HG03520 (cell line): ENCODE data around the gene SMARCA1.

Experiments used
- ATAC-seq: cut with Tn5 transposase; IDR thresholded peaks from one replicate; pipeline ENCODE4 v1.9.1; 2021; ENCODE audit warnings: mild to moderate bottlenecking, moderate library complexity; ENCODE audit not compliant: unreplicated experiment

Gene SMARCA1

GRCh38 chrX:129529685-129530281 lies 6.5 kb upstream of the SMARCA1 start:
- no peak for ATAC-seq

GRCh38 chrX:129525896-129526295 lies 2.6 kb upstream of the SMARCA1 start:
- no peak for ATAC-seq

GRCh38 chrX:129525162-129525561 lies 1.9 kb upstream of the SMARCA1 start:
- ATAC-seq = no peak

- no peak for ATAC-seq
Measured at GRCh38 chrX:129524250-129524850, 1.1 kb upstream of the SMARCA1 start.

DNA sequence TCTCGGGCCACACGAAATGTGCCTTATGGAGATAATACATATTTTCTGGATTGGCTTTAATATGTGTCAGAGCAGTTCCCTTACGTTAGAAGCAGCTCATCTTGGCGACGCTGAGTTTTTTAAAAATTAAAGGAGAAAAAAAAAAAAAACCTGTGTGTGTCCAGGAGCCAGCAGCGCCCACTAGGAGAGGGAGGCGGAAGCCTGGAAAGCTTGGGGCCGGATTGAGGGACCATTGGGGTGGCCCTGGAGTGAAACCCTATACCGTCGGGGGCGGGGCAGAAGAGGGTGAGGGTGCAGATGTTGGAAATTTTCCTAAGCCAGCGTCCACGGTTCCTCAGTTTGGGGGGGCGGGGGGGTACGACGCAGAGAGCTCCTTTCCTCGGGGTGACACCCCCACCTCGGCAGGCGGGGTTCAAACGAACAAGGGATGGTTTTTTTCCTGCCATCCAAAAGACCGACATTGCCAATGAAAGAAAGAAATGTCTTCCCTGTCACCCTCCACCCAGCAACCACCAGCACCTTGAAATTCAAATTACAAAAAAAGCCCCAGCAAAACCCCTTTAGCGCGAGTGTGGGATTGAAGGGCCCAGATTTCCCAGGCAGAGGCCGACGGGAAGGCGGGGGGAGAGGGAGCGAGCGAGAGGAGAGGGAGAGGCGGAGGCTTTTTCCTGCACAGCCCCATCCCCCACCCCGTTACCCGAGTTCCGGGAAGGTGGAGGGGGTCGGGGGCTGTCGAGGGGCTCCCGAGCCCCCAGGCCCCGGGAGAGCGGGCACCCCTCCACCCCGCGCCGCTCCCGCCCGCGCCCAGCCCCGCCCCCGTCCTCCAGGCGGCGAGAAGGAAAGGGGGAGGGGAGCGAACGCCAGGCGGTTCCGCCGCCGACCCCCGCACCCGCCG lies 859 bp downstream of the SMARCA1 start:
- ATAC-seq = no peak

DNA sequence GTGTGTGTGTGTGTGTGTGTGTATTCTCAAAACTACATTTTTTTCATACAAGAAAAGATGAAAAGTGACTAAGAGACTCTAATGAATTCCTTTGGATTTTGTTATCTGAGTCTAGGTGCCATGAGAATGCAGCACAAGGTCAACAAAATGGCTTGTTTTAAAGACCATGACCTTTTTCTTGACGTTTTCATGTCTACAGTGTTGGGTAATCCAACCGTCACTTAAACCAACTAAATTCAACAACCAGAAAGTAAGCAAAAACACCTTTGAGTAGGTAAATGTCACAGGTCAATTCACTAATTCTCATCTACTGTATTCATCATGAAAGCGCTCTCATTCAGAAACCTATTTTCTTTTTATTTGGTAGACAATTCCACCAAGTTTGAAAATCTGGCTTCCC lies 3.1 kb downstream of the SMARCA1 start:
- ATAC-seq = no peak

DNA sequence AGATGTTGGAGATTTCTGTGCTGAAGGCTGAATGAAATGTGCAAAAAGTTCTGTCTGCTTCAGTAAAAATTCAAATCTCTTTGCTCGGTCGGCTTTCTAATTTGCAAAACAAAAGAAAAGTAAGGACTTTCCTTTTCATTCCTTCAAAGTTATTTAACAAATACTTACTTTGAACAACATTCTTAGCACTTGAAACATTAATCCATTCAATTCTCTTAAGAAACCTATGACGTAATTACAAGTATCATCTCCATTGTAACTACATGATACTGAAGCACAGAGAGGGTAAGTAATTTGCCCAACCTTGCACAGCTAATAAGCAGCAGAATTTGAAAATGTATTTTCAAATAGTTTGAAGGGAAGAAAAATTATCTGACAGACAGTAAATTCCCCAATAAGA lies 6.9 kb downstream of the SMARCA1 start:
- no peak for ATAC-seq

- no peak for ATAC-seq
Measured at GRCh38 chrX:129512409-129512808, 10.9 kb downstream of the SMARCA1 start.

GRCh38 chrX:129511689-129512088 lies 11.6 kb downstream of the SMARCA1 start:
- no peak for ATAC-seq

- no peak for ATAC-seq
Measured at GRCh38 chrX:129510331-129510730, 13.0 kb downstream of the SMARCA1 start.

- no peak for ATAC-seq
Measured at GRCh38 chrX:129497146-129497843, 26.0 kb downstream of the SMARCA1 start.

DNA sequence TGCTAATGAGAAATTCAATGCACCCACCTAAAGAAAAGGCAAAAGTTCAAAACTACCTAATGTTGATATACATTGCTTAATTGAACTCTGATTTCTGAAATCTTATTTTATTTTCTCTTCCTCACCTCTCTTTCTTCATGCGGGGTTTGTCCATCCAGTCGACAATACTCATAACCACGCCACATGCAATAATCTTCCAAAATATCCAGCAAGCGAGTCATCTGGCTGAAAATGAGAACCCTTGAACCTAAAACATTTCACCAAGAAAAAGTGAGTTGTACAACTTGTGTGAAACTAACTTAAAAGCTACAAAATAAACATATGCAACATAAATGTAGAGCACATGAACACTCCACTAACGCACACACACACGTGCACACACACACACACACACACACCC lies 26.7 kb downstream of the SMARCA1 start:
- ATAC-seq = no peak

GRCh38 chrX:129495900-129496299 lies 27.4 kb downstream of the SMARCA1 start:
- ATAC-seq = no peak

DNA sequence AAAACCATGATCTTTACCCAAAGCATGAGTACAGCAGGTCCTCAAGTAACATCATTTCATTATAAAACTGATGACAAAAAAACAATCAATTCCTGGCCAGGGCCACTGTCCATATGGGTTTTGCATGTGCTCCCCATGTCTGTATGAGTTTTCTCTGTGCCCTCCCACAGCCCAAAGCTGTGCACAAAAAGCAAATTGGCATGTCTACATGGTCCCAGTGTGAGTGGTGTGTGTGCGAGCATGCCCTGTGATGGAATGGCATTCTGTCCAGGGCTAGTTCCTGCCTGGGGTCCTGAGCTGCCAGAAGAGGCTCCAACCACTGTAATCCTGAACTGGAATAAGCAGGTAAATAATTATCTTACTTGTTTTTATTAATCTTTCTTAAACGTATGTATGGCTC lies 28.4 kb downstream of the SMARCA1 start:
- no peak for ATAC-seq

DNA sequence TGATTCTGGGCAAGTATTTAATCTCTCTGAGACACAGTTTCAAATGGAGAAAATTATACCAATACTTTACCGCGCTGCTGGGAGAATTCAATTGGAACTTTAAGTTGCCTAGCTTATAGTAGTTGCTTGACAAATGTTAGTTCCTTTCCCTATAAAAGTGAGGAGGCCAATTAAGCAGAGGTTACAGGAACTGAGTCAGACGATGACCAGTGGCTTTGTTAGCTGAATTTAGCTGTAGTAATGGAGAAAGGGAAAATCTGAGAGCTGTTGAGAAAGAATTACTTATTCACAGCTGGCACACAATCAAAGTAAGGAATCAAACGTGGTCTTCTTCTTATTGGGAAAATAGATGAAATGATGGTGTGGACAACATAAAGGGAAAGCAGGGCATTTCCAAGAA lies 29.6 kb downstream of the SMARCA1 start:
- no peak for ATAC-seq

- ATAC-seq = no peak
Measured at GRCh38 chrX:129490330-129490729, 33.0 kb downstream of the SMARCA1 start.

- no peak for ATAC-seq
Measured at GRCh38 chrX:129488359-129488758, 34.9 kb downstream of the SMARCA1 start.

- no peak for ATAC-seq
Measured at GRCh38 chrX:129480889-129481288, 42.4 kb downstream of the SMARCA1 start.

DNA sequence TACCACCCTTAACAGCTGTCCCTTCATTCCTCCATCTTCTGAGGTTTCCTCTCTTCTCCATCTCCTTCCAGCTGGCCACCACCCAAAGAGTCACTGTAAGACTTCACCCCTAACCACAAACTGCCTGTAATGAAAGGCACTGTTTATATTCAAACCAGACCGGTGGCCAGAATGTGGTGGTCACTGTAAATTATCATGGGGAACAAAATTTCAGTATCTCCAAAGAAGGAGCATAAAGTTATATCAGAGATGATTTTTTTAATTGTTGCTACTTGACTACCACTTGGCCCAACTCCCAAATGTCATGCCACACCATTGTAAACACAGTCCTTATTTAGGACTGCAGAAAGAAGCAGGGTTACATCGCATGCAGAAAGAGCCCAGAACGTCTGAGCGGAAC lies 44.8 kb downstream of the SMARCA1 start:
- no peak for ATAC-seq

DNA sequence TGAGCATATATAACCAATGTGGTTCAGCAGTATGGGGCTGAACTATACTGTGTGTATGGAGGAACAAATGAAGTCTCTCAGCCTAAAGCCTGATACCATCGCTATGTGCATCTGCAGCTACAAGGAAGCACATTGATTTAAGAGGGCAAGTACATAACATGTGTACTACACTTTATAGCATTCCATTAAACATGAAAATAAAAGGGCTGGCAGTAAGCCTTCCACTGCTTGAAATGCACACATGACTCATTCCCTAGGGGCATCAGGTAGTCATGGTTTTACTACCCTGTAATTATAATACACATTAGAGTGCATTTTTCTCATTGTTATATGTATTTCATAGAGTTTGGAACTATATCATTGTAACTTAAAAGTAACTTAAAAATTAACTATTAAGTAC lies 51.2 kb downstream of the SMARCA1 start:
- no peak for ATAC-seq

GRCh38 chrX:129462707-129463106 lies 60.6 kb downstream of the SMARCA1 start:
- ATAC-seq = no peak
